GM12891 (cell line): ENCODE data around the gene DCTN2.

Experiments
- POLR2A ChIP-seq: IDR thresholded peaks from 2 replicates; pipeline ENCODE4 v1.6.1; 2011; ENCODE audit warnings: low read depth, low read length, control low read depth
- POLR2AphosphoS5 ChIP-seq: IDR thresholded peaks from 2 replicates; pipeline ENCODE4 v1.6.1; 2011; ENCODE audit warnings: low read depth, low read length, control low read depth

DNA sequence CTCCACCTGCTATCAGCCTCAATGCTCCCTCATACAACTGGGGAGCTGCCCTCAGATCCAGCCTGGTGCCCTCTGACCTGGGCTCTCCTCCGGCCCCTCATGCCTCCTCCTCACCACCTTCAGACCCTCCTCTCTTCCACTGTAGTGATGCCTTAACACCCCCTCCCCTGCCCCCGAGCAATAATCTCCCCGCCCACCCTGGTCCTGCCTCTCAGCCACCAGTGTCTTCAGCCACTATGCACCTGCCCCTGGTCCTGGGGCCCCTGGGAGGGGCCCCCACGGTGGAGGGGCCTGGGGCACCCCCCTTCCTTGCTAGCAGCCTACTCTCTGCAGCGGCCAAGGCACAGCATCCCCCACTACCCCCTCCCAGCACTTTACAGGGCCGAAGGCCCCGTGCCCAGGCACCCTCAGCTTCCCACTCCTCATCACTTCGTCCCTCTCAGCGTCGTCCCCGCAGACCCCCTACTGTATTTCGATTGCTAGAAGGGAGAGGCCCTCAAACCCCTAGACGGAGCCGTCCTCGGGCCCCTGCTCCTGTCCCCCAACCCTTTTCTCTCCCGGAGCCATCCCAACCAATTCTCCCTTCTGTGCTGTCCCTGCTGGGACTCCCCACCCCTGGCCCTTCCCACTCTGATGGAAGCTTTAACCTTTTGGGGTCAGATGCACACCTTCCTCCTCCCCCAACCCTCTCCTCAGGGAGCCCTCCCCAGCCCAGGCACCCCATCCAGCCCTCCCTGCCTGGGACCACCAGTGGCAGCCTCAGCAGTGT, 21.2 kb downstream of the DCTN2 start:
- TF ChIP-seq POLR2A (no peak), POLR2AphosphoS5 (no peak)
